Fibroblast of mammary gland (primary cell): ENCODE measurements around the gene PTPN6.
A peak's percentile ranks its signal among the peaks of the same experiment; 100 is the strongest.

Experiments
- DNase-seq: peaks from one replicate; pipeline ENCODE4 v3.0.0-alpha.2; 2010; ENCODE audit warnings: low read depth
- H3K4me3 ChIP-seq: 2 replicates; pipeline ENCODE4 v1.5.1; 2011; ENCODE audit warnings: low read depth, mild to moderate bottlenecking, low read length, moderate library complexity; ENCODE audit not compliant: control insufficient read depth
- TF ChIP-seq, protein P1 (sequence below): conservative IDR thresholded peaks from 2 replicates; pipeline ENCODE4 v1.5.1; 2011; ENCODE audit warnings: low read depth, low read length, inconsistent platforms; ENCODE audit not compliant: control insufficient read depth, insufficient read depth

Gene PTPN6

DNA sequence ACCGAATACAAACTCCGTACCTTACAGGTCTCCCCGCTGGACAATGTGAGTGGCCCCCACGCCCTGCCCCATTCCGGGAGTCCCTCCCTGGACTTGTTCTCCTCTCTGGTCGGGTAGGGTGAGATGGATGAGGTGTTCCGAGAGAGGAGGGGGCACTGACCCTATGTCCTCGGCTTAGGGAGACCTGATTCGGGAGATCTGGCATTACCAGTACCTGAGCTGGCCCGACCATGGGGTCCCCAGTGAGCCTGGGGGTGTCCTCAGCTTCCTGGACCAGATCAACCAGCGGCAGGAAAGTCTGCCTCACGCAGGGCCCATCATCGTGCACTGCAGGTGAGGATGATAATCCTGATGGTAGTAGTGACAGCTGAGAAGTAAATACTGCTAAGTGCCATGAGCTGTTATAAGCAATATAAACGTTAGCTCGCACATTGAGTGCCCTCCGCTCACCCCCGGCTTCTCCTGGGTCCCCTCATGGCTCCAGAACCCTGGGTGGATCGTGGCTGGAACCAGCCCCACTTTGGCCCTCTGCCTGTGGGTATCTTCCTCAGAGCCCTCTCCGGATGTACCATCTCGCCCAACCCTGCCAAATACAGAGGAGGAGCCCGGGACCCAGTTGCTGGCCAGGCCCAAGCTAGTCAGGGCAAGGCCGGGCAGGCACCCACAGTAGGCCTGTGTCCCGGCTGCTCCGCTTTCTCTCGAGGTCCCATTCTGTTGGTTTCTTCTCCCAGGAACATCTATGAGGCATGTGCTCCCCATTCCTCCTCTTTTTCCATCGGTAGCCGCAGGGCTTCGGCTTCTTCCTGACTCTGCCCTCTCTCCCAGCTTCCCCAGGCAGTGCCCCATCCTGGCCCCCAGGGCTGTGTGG, 6.8 kb downstream of the PTPN6 start:
- TF ChIP-seq, protein P1, sequence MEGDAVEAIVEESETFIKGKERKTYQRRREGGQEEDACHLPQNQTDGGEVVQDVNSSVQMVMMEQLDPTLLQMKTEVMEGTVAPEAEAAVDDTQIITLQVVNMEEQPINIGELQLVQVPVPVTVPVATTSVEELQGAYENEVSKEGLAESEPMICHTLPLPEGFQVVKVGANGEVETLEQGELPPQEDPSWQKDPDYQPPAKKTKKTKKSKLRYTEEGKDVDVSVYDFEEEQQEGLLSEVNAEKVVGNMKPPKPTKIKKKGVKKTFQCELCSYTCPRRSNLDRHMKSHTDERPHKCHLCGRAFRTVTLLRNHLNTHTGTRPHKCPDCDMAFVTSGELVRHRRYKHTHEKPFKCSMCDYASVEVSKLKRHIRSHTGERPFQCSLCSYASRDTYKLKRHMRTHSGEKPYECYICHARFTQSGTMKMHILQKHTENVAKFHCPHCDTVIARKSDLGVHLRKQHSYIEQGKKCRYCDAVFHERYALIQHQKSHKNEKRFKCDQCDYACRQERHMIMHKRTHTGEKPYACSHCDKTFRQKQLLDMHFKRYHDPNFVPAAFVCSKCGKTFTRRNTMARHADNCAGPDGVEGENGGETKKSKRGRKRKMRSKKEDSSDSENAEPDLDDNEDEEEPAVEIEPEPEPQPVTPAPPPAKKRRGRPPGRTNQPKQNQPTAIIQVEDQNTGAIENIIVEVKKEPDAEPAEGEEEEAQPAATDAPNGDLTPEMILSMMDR: no peak
- no peak for DNase-seq
- H3K4me3 ChIP-seq: no peak overlapping the region

DNA sequence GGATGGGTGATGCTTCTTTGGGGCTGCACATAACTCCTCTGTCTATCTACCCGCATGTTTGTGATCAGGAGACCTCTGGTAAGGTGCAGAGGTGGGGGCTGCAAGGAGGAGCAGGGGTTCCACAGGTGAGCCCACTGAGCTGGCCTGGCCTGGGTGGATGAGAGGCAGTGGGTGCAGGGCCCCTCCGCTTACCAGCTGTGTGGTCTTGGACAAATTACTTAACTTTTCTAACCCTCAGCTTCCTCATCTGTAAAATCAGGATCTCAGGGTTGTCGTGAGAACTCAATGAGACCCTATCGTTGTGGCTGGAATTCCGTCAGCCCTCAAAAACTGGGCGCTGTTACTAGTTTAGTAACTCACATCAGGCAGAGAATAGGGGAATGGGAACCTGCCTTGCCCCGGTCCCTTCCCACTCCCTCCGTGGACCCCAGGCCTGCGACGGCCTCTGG, 7.5 kb downstream of the PTPN6 start:
- H3K4me3 ChIP-seq: no peak overlapping the region
- no peak for DNase-seq
- TF ChIP-seq, protein P1: no peak

DNA sequence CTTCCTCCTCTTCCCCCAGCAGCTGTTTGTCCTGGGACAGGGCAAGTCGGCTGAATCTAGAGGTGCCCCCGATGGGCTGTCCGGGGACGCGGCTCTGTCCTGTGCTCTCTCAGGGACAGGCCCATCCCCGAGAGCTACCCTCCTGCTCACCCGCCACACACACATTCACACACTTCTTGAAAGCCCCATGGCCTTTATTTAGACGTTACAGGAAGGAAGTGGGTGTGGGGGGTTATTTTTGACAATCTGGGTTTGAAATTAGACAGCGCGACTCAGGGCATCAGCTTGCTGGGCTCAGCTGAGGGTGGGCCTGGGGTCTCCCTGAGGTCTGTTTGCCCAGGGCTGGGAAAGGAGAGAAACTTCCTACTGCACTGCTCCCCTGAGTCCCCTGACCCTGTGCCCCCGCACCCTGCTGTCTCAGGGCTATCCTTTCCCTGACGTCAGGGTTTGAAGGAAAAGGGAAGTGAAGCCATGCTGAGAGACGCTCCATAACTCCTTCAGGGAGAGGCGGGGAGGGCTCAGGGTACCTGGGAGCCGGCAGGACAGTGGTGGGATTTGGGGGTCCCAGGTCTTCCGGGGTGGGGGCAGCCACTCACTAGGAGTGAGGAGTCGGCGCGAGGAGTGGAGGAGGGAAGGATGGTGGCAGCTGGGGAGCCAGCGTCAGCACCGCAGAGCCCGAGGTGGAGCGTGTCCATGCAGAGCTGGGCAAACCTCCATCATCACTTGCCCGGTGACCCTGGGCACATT, 8.1 kb downstream of the PTPN6 start:
- H3K4me3 ChIP-seq: no peak overlapping the region
- TF ChIP-seq, protein P1: no peak

DNA sequence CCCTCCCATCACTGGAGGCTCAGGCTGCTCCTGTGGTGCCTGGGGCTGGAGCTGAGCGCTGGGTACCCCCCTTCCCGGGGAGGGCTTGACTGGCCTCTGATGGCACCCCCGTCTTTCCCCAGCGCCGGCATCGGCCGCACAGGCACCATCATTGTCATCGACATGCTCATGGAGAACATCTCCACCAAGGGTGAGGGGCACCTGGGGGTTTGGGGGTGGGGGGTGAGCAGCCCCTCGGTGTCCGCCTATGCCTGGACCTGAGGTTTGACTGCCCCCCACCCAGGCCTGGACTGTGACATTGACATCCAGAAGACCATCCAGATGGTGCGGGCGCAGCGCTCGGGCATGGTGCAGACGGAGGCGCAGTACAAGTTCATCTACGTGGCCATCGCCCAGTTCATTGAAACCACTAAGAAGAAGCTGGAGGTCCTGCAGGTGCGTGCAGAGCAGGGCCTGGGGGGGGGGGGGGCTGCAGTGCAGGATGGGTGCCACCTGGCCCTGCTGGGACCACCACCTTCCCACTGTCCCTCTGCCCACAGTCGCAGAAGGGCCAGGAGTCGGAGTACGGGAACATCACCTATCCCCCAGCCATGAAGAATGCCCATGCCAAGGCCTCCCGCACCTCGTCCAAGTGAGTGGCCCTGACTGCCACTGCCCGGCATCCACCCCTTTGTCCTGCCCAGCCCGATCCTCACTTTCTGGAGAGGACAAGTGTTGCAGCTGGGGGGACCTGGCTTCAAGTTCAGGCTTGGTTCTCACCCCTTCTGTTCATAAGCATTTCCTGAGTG, 8.8 kb downstream of the PTPN6 start:
- no peak for DNase-seq
- H3K4me3 ChIP-seq: no peak overlapping the region
- TF ChIP-seq, protein P1: no peak

More for the DNA sequence above, 8.1 kb downstream of the PTPN6 start:
- no peak for DNase-seq

DNA sequence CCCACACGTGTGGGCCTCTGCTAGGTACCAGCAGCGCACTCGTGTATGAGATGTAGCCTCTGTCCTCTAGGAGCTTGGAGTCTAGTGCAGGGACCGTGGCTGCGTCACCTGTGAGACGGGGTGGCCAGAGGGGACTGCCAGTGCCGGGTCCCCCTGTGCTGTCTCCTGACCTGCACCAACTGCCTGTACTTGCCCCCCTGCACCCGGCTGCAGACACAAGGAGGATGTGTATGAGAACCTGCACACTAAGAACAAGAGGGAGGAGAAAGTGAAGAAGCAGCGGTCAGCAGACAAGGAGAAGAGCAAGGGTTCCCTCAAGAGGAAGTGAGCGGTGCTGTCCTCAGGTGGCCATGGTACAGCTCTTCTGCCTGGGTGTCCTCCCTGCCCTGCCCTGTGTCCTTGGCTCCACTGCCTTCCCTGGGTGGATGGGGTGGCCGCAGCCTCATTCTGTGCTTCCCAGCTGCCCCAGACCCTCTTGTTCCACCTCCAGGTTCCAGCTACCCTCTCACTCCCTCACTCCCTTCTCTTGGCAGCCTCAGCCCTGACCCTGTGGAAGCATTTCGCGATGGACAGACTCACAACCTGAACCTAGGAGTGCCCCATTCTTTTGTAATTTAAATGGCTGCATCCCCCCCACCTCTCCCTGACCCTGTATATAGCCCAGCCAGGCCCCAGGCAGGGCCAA, 9.6 kb downstream of the PTPN6 start:
- peak; percentile 44 for DNase-seq
- no peak overlapping the region for H3K4me3 ChIP-seq
- TF ChIP-seq, protein P1: peak; percentile 16

DNA sequence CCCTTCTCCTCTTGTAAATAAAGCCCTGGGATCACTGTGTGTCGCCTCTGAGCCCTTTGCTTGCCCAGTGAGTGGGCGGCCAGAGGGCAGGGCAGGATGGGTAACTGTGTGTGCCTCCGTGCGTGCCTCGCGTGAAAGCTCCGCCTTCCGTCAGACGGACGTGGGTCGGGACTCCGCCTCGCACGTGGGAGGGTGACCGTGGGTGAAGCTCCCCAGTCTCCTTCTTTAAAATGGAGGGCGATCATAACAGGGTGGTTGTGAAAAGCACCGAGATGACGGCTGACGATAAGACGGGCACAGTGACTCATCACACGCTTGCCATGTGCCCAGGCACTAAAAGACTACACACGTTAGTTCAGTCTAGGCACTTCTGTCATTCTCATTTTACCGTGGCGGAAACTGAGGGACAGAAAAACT, 10.1 kb downstream of the PTPN6 start:
- H3K4me3 ChIP-seq: no peak overlapping the region
- peak; percentile 78 for DNase-seq

More for the DNA sequence above, 10.1 kb downstream of the PTPN6 start:
- TF ChIP-seq, protein P1: no peak
